Activated CD8-positive, alpha-beta memory T cell treated with anti-CD3 and anti-CD28 coated beads for 24 hours (primary cell): Measurements from ENCODE around the gene SHD.

ENCODE experiments used
- DNase-seq: peaks from one replicate; pipeline ENCODE4 v3.0.0-alpha.2; 2020

SHD gene

DNA sequence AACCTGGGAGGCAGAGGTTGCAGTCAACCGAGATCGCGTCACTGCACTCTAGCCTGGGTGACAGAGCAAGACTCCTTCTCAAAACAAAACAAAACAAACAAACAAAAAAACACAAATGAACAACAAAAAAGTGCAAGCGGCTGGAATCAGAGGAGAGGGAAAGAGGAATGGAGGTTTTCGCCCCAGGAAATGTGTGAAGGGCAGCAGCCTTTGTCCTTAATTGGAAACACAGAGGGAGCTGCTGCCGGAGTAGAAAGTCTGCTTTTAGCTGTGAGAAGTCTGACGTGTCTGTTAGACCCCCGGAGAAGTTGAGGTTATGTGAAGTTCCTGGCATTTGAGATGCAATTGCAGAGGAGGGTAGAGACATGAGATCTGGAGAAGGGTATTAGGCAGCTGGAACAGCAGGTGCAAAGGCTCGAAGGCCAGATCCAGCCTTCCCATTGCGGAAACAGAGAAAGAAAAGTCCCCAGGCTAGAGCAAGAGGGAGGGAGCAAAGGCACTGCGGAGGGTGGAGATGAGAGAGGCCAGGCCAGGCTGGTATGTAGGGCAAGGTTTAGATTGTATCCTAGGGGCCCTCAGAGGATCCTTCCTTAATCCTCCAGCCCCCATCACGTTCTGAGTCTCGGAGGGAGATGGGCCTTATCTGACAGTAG lies 22.6 kb downstream of the SHD start:
- DNase-seq, result no peak

- peak; percentile 68 for DNase-seq
Observed at GRCh38 chr19:4302243-4302640, 23.2 kb downstream of the SHD start, which contains the start of gene TMIGD2. TSS of gene TMIGD2 (minus strand) at chr19:4302389. CDS start at chr19:4302385, 4 bp downstream.

DNA sequence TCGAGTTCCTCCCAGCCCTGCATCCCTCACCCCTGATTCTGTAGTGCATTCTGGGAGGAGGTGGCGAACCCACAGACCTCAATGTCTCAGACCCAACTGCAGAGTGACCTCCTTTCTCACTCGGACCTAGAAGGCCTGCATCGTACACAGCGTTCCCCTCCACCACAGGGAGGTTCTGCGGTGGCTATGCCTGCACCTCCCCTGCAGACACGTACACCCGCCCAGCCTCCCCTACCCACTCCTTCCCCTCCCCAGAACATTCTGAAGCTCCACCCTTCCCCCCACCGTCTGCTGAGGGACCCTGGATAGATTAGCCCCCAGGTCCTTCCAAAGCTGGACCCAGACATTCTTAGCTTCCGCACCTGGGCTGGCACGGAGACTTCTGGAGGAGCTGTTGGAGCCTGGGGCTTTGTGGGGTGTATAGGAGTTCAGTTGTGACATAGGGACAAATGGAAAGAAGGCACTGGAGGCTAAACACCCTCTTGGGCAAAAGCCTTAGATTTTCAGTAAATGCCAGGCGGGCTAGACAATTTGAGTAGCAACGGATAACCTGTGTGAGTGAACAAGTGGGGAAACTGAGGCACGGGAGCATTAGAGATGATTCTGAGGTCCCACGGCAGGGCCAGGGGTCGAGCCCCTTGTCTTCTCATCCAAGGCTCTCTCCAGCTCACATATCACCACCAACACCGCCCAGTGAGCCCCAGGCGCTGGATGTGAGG lies 24.9 kb downstream of the SHD start:
- DNase-seq, result no peak

DNA sequence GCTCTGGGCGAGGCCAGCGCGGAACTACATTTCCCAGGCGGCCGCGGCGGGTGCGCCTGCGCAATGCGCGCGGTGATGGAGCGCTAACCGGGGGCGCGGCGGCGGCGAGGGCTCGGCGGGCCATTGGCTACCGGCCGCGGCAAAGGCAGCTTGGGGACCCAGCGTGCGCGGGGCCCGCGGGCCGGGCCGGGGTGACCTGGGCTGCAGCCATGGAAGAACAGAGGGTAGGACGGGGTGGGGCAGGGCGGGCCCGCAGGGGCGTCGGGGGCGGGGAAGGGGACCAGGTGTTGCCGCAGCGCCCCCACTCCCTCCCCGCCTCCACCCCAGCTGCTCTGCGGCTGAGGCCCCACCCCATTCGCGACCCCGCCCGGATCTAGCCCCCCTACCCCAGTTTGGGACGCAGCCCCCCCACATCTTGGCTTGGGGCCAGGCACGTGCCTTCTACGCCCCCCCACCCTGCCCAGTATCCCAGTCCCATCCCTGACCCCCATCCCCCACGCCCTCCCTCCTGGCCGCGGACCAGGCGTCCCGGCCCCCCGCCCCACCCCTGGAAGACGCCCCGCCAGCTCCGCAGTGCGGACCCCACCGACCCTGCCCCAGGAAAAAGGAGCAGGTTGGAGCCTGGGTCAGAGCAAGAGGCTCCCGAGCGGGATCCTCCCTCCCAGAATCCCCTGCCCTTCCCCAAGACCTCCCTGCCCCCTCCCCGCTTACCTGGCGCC lies 25.6 kb downstream of the SHD start, which contains the start of gene FSD1:
TSS of gene FSD1 (plus strand) at position 61 of the 719 bp plus-strand sequence. CDS start at position 210, 149 bp downstream.
- DNase-seq, result peak; percentile 89

GRCh38 chr19:4305257-4305612 lies 26.2 kb downstream of the SHD start:
- no peak for DNase-seq

DNA sequence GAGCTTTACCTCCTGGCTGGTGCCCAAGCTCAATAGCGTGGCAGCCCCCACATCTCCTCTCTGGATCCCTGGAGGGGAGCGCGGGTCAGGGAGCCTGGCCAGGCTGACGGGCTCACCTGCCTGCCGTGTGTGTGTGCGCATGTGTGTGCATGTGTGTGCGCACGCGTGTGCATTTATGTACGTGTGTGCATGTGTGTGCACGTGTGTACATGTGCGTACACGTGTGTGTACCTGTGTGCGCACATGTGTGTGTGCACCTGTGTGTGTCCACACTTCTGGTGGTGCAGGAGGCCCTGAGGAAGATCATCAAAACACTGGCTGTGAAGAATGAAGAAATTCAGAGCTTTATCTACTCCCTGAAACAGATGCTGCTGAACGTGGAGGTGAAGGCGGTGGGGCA lies 26.6 kb downstream of the SHD start:
- DNase-seq, result no peak

GRCh38 chr19:4310247-4311121 lies 31.4 kb downstream of the SHD start:
- DNase-seq, result no peak

- no peak for DNase-seq
Observed at GRCh38 chr19:4313847-4314490, 34.9 kb downstream of the SHD start.

- no peak for DNase-seq
Observed at GRCh38 chr19:4316956-4317355, 37.9 kb downstream of the SHD start.

GRCh38 chr19:4318460-4318859 lies 39.4 kb downstream of the SHD start:
- no peak for DNase-seq

DNA sequence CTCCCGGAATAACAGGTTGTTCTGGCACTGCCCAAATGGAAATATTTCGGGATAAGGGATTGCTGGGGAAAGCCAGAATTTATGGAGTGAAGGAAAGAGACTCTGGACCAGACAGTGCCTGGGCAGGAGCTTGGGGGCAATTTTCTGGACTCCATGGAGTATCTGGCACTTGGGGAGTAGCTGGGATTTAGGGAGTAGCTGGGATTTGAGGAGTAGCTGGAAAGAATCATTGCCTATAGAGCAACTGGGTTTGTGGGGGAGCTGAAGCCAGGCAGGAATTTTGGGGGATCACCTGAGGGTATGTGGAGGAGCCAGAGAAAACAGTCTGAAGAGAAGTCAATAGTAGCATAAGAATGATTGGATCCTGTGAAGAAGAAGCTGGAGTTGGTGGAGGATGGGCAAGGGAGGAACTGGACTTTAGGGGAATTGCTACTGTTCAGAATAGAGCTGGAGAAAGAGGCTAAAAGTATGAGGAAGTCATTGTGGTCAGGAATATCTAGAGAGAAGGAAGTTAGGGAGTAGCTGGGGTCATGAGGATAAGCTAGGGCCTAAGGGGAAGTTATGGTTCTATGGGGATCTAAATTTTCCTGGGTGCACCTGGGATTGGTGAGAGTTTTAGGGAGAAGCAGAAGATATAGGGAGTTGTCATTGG lies 40.1 kb downstream of the SHD start:
- no peak for DNase-seq

DNA sequence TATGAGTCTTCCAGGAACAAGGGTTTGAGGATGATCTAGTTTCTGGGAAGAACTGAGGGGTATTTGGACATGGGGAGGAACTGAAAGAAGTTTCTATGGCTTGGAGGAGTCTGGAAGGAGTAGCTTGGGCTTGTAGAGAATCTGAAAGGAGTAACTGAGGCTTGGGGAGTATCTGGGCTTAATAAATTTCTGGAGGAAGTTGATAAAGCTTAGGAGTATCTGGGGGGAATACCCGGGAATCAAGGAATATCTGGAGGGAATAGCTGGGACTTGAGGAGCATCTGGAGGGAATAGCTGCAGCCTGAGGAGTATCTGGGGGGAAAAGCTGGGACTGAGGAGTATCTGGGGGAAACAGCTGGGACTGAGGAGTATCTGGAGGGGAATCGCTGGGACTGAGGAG lies 41.4 kb downstream of the SHD start:
- DNase-seq, result no peak

GRCh38 chr19:4322942-4323665 lies 44.0 kb downstream of the SHD start:
- no peak for DNase-seq

DNA sequence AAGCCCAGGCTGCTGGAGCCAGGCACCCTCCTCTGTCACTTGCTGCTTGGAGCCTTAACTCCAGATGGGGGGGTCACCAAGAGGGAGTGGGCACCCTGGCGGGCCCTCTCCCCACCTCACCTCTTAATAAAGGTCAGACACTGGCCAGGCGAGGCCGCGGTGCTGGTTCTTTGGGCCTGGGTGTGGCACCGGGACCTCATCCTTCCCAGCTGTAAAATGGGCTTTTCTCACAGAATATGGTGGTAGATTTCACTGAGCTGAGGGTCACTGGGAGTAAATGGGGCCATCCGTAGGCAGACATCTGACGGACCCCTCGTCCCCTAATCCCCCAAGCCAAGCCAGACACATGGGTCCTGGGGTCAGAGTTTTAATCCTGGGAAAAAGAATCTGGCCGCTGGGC lies 44.6 kb downstream of the SHD start:
- no peak for DNase-seq

DNA sequence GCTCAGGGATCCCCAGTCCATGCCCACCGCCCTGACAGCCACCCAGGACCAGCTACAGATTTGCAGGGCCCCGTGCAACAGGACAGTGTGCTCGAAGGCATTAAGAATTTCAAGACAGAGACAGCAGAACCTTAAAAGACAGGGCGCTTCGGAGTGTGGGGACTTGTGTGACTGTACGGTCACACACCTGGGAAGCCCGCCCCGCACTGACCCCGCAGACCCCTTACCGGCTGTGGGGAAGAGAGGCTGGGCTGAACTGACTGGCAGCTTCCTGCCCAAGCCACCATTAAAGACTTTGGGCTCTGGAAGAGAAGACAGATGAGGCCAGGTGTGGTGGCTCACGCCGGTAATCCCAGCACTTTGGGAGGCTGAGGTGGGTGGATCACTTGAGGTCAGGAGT lies 45.2 kb downstream of the SHD start:
- no peak for DNase-seq

DNA sequence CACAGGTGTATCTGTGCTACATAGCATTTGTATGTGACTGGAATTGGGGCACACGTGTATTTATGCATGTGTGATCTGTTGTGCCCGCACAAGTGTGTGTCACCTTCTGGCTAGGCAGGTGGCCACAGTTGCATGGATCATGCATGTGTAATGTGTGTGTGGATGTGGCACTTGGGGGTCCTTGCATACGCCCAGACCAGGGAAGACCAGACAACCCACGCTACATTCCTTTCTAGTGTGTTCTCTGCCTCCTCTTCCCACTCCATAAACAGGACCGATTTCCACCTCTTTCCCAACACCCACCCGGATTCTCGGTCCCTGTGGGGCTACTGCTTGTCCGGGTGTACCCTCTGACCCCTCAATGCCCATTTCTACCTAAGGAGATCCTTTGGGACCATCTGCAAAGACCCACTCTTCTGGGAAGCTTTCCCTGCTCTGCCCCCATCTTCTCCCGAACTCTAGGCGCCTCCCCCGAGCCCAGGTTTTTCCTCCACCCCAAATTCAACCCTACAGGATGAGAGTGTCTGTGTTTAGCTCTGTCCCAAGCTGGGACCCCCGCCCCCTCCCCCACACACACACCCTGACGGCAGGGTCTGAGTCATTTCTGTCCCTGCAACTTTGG lies 47.3 kb downstream of the SHD start:
- DNase-seq, result no peak

- DNase-seq, result no peak
Observed at GRCh38 chr19:4326837-4327251, 47.8 kb downstream of the SHD start.

DNA sequence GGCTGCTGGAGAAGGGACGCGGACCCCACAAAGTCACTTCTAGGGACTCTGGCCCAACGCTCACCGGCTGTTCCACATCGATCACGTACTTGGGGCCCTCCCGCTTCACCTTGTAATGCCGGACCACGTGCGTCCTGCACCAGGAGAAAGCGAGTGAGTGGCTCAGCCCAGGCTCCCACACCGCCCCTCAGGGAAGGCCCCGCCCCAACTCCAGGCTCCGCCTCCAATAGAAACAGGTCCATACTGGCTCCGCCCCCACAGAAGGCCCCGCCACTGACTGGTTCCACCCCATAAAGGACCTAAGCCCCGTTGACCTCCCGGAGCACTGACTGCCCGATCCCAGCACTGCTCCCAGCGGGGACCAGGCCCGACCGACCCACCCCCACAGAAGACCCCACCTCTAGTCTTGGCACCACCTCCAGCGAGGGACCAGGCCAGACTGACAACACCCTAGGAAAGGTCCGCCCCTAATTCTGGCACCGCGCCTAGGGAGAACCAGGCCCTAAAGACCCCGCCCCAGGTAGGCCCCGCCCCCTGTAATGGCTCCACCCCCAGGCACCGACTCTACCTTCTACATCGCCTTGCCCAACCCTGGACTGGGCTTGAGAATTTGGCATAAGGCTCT lies 48.3 kb downstream of the SHD start:
- DNase-seq, result peak; percentile 88

DNA sequence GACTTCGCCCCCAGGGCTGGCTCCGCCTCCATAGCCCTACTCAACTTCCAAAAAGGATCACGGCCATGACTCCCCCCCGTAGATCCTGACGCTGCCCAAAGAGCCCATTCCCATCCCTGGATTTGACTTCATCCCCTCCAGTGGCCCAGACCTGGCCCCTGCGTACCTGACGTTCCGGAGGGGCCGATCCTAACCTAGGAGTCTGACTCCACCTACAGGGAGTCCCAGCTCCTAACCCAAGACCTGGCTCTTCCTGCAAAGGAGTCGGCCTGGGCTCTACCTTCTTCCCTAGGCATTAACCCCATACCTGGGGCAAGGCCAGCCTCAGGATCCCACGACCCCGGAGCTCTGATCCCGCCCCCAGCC lies 48.8 kb downstream of the SHD start:
- DNase-seq, result no peak
